PFSK-1 (cell line): ENCODE data around the gene ZFAND6.

ENCODE experiments used
- FOXP2 ChIP-seq: optimal IDR thresholded peaks from 2 replicates; pipeline ENCODE3; 2011; ENCODE audit warnings: borderline replicate concordance, control low read depth, inconsistent platforms; ENCODE audit not compliant: insufficient read depth; ENCODE audit errors: extremely low read length, extremely low read depth
- POLR2AphosphoS5 ChIP-seq: IDR thresholded peaks from 2 replicates; pipeline ENCODE4 v1.6.1; 2012; ENCODE audit warnings: low read depth, mild to moderate bottlenecking, control low read depth, low read length, moderate library complexity
- REST ChIP-seq, 2 experiments: IDR thresholded peaks; 2 replicates each; pipeline versions ENCODE4 v1.6.1 to v1.8.0; 2011 to 2012; ENCODE audit warnings: low read depth in 2 of 2, low read length in 2 of 2, control low read depth in 1 of 2, inconsistent platforms in 1 of 2, mild to moderate bottlenecking in 1 of 2, moderate library complexity in 1 of 2; ENCODE audit not compliant: insufficient read depth in 1 of 2
- SIN3A ChIP-seq: IDR thresholded peaks from 2 replicates; pipeline ENCODE4 v1.6.1; 2012; ENCODE audit warnings: mild to moderate bottlenecking, low read length, moderate library complexity, borderline replicate concordance; ENCODE audit not compliant: insufficient read depth
- TAF1 ChIP-seq: IDR thresholded peaks from 2 replicates; pipeline ENCODE4 v1.6.1; 2012; ENCODE audit warnings: low read length, control low read depth, borderline replicate concordance; ENCODE audit not compliant: insufficient read depth

The ZFAND6 gene

GRCh38 chr15:80098341-80098740 is 38.9 kb downstream of the ZFAND6 start:
- TF ChIP-seq SIN3A (no peak), FOXP2 (no peak)

GRCh38 chr15:80099241-80099640 is 39.8 kb downstream of the ZFAND6 start:
- TF ChIP-seq REST (IDR thresholded peaks at IDR 0.05; ENCODE audit: insufficient read depth in 1 of 2, low read depth in 2 of 2, low read length in 2 of 2) (no peak), SIN3A (no peak), FOXP2 (no peak), POLR2AphosphoS5 (no peak), TAF1 (no peak)

GRCh38 chr15:80100247-80100646 is 40.8 kb downstream of the ZFAND6 start:
- TF ChIP-seq REST (IDR thresholded peaks at IDR 0.05; ENCODE audit: insufficient read depth in 1 of 2, low read depth in 2 of 2, low read length in 2 of 2) (no peak), SIN3A (no peak), TAF1 (no peak), FOXP2 (no peak), POLR2AphosphoS5 (no peak)

GRCh38 chr15:80105193-80105592 is 45.7 kb downstream of the ZFAND6 start:
- no peak for TF ChIP-seq FOXP2
- TF ChIP-seq TAF1 = no peak
- TF ChIP-seq SIN3A = no peak
- no peak for TF ChIP-seq REST (IDR thresholded peaks at IDR 0.05; ENCODE audit: insufficient read depth in 1 of 2, low read depth in 2 of 2, low read length in 2 of 2)
- no peak for TF ChIP-seq POLR2AphosphoS5

GRCh38 chr15:80105595-80105994 is 46.1 kb downstream of the ZFAND6 start:
- TF ChIP-seq POLR2AphosphoS5 (no peak), REST (IDR thresholded peaks at IDR 0.05; ENCODE audit: insufficient read depth in 1 of 2, low read depth in 2 of 2, low read length in 2 of 2) (no peak), TAF1 (no peak), SIN3A (no peak), FOXP2 (no peak)
